Activated CD8-positive, alpha-beta memory T cell treated with anti-CD3 and anti-CD28 coated beads, Interleukin-2, amount 50 U/mL, for 1 hour (primary cell): Measurements from ENCODE around the gene PSMG2.
A peak's percentile ranks its signal among the peaks of the same experiment; 100 is the strongest.
"Not testable (repeated sequence)": the region's sequence is repeated elsewhere in the genome, so short reads cannot be mapped to it uniquely, and the experiment has no call there.

Source experiments
- DNase-seq: peaks from one replicate; pipeline ENCODE4 v3.0.0-alpha.2; 2020; ENCODE audit errors: extremely low read depth

PSMG2 gene

GRCh38 chr18:12722731-12723130 is 19.9 kb downstream of the PSMG2 start:
- DNase-seq = no peak

- no peak for DNase-seq
Observed at GRCh38 chr18:12726331-12726730, 23.5 kb downstream of the PSMG2 start.

- DNase-seq = peak; percentile 34
Observed at GRCh38 chr18:12726774-12727550, 24.1 kb downstream of the PSMG2 start.

GRCh38 chr18:12737243-12737902 is 34.5 kb downstream of the PSMG2 start:
- DNase-seq = no peak

GRCh38 chr18:12741351-12741750 is 38.5 kb downstream of the PSMG2 start:
- no peak for DNase-seq

- DNase-seq = no peak
Observed at GRCh38 chr18:12742453-12742852, 39.6 kb downstream of the PSMG2 start.

- no peak for DNase-seq
Observed at GRCh38 chr18:12744103-12744502, 41.3 kb downstream of the PSMG2 start.

- DNase-seq = no peak
Observed at GRCh38 chr18:12745095-12745795, 42.4 kb downstream of the PSMG2 start.

GRCh38 chr18:12747530-12748315 is 44.9 kb downstream of the PSMG2 start:
- no peak for DNase-seq

- no peak for DNase-seq
Observed at GRCh38 chr18:12748671-12749070, 45.8 kb downstream of the PSMG2 start.

- DNase-seq = no peak
Observed at GRCh38 chr18:12749121-12749520, 46.3 kb downstream of the PSMG2 start.

- no peak for DNase-seq
Observed at GRCh38 chr18:12750076-12750714, 47.4 kb downstream of the PSMG2 start.

GRCh38 chr18:12750715-12751502 is 48.1 kb downstream of the PSMG2 start:
- no peak for DNase-seq

GRCh38 chr18:12751503-12751884 is 48.7 kb downstream of the PSMG2 start:
- DNase-seq = no peak

- DNase-seq = no peak
Observed at GRCh38 chr18:12751891-12752290, 49.0 kb downstream of the PSMG2 start.

GRCh38 chr18:12754511-12754910 is 51.7 kb downstream of the PSMG2 start:
- no peak for DNase-seq

- not testable (repeated sequence) for DNase-seq
Observed at GRCh38 chr18:12755606-12756005, 52.8 kb downstream of the PSMG2 start.

GRCh38 chr18:12756619-12757239 is 53.9 kb downstream of the PSMG2 start:
- DNase-seq = not testable (repeated sequence)

GRCh38 chr18:12758566-12758965 is 55.7 kb downstream of the PSMG2 start:
- not testable (repeated sequence) for DNase-seq

- no peak for DNase-seq
Observed at GRCh38 chr18:12765126-12765525, 62.3 kb downstream of the PSMG2 start.
